ENCODE measurements around the gene MMP28. TPM values are rescaled to one million over a fixed set of nuclear protein-coding genes. Genes with fewer than 3 reads are reported as not detected.

Gene MMP28
- total RNA-seq, 4 donors from 2014 or later = 2.9 to 58.4 (median 11.0) TPM

DNA sequence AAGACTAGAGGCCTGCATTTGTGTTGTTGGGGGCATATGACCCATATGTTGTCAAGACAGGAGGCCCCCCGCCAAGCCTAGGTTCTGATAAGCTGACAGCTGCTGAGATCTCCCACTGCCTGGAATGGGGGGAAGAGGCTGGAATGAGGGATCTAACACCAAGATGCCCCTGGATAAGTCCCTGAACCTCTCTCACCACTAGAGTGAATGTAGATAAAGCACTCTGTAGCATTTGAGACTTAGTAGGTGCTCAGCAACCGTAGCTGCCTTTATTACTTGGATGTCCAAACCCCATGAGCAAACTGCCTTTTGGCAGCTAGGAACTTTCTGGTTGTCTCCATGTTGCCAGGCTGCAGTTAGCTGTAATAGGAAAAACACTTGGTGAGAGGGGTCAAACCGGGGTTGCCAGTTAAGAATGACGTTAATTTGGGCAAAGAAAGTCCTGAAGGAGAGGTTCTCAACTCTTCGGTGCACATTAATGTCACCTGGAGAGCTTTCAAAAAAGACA is 68.4 kb downstream of the MMP28 start:
- no peaks in the 10 kb centered on the region for H3K36me3 ChIP-seq
- H3K4me3 ChIP-seq = no peak overlapping the region
- intact Hi-C loops (cut with DNase I; ENCODE audit: low total_unique reads) = no loop called here
- no peak overlapping the region for H3K27ac ChIP-seq
- no peaks in the 10 kb centered on the region for H3K27me3 ChIP-seq
- TF ChIP-seq, protein P1, sequence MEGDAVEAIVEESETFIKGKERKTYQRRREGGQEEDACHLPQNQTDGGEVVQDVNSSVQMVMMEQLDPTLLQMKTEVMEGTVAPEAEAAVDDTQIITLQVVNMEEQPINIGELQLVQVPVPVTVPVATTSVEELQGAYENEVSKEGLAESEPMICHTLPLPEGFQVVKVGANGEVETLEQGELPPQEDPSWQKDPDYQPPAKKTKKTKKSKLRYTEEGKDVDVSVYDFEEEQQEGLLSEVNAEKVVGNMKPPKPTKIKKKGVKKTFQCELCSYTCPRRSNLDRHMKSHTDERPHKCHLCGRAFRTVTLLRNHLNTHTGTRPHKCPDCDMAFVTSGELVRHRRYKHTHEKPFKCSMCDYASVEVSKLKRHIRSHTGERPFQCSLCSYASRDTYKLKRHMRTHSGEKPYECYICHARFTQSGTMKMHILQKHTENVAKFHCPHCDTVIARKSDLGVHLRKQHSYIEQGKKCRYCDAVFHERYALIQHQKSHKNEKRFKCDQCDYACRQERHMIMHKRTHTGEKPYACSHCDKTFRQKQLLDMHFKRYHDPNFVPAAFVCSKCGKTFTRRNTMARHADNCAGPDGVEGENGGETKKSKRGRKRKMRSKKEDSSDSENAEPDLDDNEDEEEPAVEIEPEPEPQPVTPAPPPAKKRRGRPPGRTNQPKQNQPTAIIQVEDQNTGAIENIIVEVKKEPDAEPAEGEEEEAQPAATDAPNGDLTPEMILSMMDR (IDR thresholded peaks at IDR 0.05) = no peak
- no peak for TF ChIP-seq POLR2A (IDR thresholded peaks at IDR 0.05)
- DNase-seq = no peak
- H3K9me3 ChIP-seq = no peaks in the 10 kb centered on the region
- peaks cover 0 to 7% of the 10 kb centered on the region in 2 donors for H3K4me1 ChIP-seq

DNA sequence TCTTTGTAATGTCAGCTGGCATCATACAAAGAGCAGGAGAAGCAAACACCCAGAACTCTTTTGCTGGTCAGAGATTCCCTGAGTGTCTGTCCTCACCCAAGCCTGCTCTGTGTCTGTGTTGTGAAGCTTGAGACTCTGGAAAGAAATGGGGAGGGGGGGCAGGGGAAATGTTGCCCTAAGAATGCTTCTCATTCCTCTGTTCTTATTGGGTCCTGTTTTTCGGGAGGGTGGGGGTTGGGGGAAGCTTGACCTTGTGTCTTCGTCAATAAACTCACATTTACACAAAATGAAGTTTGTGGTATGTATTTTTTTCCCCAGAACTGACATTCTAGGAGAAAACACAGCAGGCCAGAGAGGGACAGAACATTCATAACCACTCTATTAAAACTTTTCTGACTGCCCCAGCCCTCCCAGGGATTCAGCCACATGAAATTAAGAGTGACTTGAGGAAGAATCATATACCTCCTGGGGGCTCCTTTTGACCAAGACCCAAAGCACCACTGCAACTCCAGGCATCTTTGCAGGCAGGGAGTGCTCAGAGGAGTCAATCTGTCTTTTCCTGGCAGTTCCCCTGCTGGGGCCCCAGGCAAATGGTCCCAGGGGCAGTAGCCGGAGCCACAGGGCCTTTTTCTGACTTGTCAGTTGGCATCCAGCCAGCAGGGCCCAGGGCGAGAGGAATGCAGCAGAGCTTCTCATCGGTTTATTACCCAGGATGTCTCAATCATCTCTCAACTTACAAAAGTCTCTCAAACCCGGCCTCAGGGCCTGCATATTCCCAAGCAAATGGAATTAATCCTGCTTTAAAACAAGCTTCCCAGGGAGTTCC is 69.1 kb downstream of the MMP28 start:
- intact Hi-C loops (cut with DNase I; ENCODE audit: low total_unique reads) = no loop called here
- no peak for TF ChIP-seq POLR2A (IDR thresholded peaks at IDR 0.05)
- TF ChIP-seq, protein P1 (IDR thresholded peaks at IDR 0.05) = no peak
- H3K27ac ChIP-seq = no peak overlapping the region
- H3K36me3 ChIP-seq = no peaks in the 10 kb centered on the region
- H3K9me3 ChIP-seq = no peaks in the 10 kb centered on the region
- H3K4me3 ChIP-seq = no peak overlapping the region
- peaks cover 0 to 7% of the 10 kb centered on the region in 2 donors for H3K4me1 ChIP-seq
- peak; percentile 34 to 59 for DNase-seq
- H3K27me3 ChIP-seq = no peaks in the 10 kb centered on the region

DNA sequence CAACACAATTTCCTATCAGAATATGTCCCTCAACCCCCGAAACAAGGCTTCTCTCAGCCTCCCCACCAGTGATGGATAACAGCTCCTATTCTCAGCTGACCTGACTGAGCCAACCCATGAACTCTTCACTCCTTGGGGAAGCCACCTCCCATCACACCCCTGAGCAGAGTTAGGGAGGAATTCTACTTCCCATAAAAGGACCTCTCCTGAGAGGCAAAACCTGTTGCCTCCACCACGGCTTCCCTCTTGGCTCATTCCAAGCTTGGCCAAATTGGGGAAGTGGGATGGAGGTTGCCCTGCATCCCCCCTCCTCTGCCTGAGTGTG is 69.7 kb downstream of the MMP28 start:
- no peak overlapping the region for H3K4me3 ChIP-seq
- H3K4me1 ChIP-seq = peaks cover 0 to 2% of the 10 kb centered on the region in 2 donors
- intact Hi-C loops (cut with DNase I; ENCODE audit: low total_unique reads) = no loop called here
- H3K27ac ChIP-seq = no peak overlapping the region
- H3K36me3 ChIP-seq = no peaks in the 10 kb centered on the region
- H3K9me3 ChIP-seq = no peaks in the 10 kb centered on the region
- no peak for TF ChIP-seq POLR2A (IDR thresholded peaks at IDR 0.05)
- TF ChIP-seq, protein P1 (IDR thresholded peaks at IDR 0.05) = no peak
- DNase-seq = no peak
- no peaks in the 10 kb centered on the region for H3K27me3 ChIP-seq

DNA sequence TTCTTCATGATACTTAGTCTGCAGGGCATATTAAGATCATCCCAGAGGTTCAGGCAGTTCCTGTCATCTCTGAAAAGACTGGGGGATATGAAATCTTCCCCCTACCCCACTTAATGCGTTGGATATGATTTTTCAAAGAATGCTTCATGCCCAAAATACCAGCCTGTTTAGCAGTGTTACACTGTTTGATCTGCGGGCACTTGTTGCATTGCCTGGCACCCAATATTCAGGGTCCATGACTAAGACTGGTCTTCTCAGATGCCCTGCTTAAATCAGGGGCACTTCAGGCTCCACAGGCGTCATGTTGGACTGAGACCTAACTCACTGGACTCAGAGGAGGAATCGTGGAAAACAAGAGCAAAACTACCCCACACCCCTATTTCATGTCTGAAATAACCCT is 70.4 kb downstream of the MMP28 start:
- intact Hi-C loops (cut with DNase I; ENCODE audit: low total_unique reads) = no loop called here
- no peaks in the 10 kb centered on the region for H3K9me3 ChIP-seq
- TF ChIP-seq, protein P1 (IDR thresholded peaks at IDR 0.05) = no peak
- TF ChIP-seq POLR2A (IDR thresholded peaks at IDR 0.05) = no peak
- no peaks in the 10 kb centered on the region for H3K4me1 ChIP-seq
- no peaks in the 10 kb centered on the region for H3K36me3 ChIP-seq
- H3K4me3 ChIP-seq = no peak overlapping the region
- no peak for DNase-seq
- H3K27me3 ChIP-seq = no peaks in the 10 kb centered on the region
- H3K27ac ChIP-seq = no peak overlapping the region

DNA sequence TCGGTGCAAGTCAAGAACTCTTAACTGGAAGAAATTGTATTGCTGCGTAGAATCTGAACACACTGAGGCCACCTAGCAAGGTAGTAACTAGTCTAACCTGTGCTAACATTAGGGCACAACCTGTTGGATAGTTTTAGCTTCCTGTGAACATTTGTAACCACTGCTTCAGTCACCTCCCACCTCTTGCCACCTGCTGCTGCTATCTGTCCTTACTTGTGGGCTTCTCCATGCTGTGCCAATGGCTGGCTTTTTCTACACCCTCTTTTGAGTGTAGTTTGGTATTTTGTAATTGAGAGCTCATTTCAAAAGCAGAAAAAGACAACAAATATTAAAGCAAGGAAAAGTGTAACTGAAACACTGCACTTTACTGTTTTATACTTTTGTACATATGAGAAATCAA is 71.7 kb downstream of the MMP28 start:
- TF ChIP-seq POLR2A (IDR thresholded peaks at IDR 0.05) = no peak
- TF ChIP-seq, protein P1 (IDR thresholded peaks at IDR 0.05) = no peak
- Histone ChIP-seq H3K27me3 (no peaks in the 10 kb centered on the region), H3K36me3 (no peaks in the 10 kb centered on the region), H3K4me1 (no peaks in the 10 kb centered on the region), H3K27ac (no peak overlapping the region), H3K4me3 (no peak overlapping the region), H3K9me3 (no peaks in the 10 kb centered on the region)
- no peak for DNase-seq
- intact Hi-C loops (cut with DNase I; ENCODE audit: low total_unique reads) = no loop called here
